Right cardiac atrium (tissue), 5 donors: ENCODE data around the gene C9orf78. TPM values are rescaled to one million over a fixed set of nuclear protein-coding genes. Genes with fewer than 3 reads are reported as not detected.

Experiments
- ATAC-seq, 2 donors: fragments of 200-7000 bp; cut with Tn5 transposase; one replicate each; pipeline versions ENCODE4 v1.8.0 to v1.9.1; 2020; ENCODE audit warnings: moderate library complexity in 2 of 2, mild to moderate bottlenecking in 1 of 2
- DNase-seq, 3 donors: peaks; one replicate each; pipeline ENCODE4 v3.0.0-alpha.2; 2020
- H3K27ac ChIP-seq: one replicate; pipeline ENCODE4 v1.5.1; 2013; ENCODE audit warnings: mild to moderate bottlenecking, low read length, control low read depth, moderate library complexity
- H3K27me3 ChIP-seq: one replicate; pipeline ENCODE4 v1.6.1; 2013; ENCODE audit not compliant: control insufficient read depth, insufficient read depth
- H3K4me1 ChIP-seq: one replicate; pipeline ENCODE4 v1.6.1; 2013; ENCODE audit warnings: low read length; ENCODE audit not compliant: control insufficient read depth, insufficient read depth
- H3K4me3 ChIP-seq: one replicate; pipeline ENCODE4 v1.5.1; 2013; ENCODE audit warnings: low read length, control low read depth
- H3K9me3 ChIP-seq: one replicate; pipeline ENCODE4 v1.6.1; 2013; ENCODE audit warnings: low read length; ENCODE audit not compliant: control insufficient read depth
- WGBS: extraction: QIAGEN DNeasy Blood & Tissue Kit; methylation state at CpG from one replicate; pipeline ENCODE4 v1.1.7; 2013; 5-methylcytosine and 5-hydroxymethylcytosine counted together
- intact Hi-C, 4 donors: fragments of 100-400 bp; cut with DNase I; formaldehyde crosslinking; loops; one replicate each; pipeline versions ENCODE4 v1.11.0 to v1.14.0; 2022 to 2023
- microRNA-seq, 2 donors: library from miRNA; unstranded; fragments of <30 nt; microRNA quantifications; one replicate each; pipeline ENCODE4 v1.2.0, GENCODE V29; 2020 to 2021
- polyA plus RNA-seq: library from polyadenylated mRNA; stranded (reverse); fragments of 200-250 nt; gene quantifications from one replicate; pipeline ENCODE4 v1.2.3, GENCODE V29; 2013
- total RNA-seq, 4 donors: library from RNA; stranded (reverse); fragmentation: NEBNext Ultra II Directional; extraction: Animal tissue kit (Norgen Biotek cat#: 25700); gene quantifications; one replicate each; pipeline ENCODE4 v1.2.1, GENCODE V29; 2021
- donor health status: healthy with polysubstance abuse.
- donor health status: DM: no; HTN: yes; CAD: no.
- donor health status: DM: no; HTN: no; CAD: no.
- donor health status: DM: no; HTN: yes; CAD: no; lungs with severe emphysema.
- donor health status: DM: yes; HTN: yes; CAD: no.

C9orf78 gene
- total and polyA plus RNA-seq, 5 donors, result 31.9 to 55.9 (median 34.4) TPM

DNA sequence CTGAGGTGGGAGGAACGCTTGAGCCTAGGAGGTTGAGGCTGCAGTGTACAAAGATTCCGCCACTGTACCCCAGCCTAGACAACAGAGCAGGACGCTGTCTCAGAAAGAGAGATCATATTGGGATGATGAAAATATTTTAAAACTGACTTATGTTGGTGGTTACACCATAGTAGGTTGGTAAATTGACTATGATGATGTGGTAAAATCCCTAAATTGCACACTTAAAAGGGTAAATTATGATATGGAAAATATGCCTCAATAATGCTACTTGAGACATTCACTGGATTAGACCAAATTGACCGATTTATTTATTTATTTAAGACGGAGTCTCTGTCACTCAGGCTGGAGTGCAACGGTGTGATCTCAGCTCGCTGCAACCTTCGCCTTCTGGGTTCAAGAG lies 53.9 kb downstream of the C9orf78 start:
- ATAC-seq (no peak), DNase-seq (no peak)
- no peak overlapping the region for H3K27ac ChIP-seq
- 81% methylated on average over 8 of the region's 8 CpGs for WGBS
- H3K27me3 ChIP-seq, result no peaks in the 10 kb centered on the region
- no peak overlapping the region for H3K4me3 ChIP-seq
- no peaks in the 10 kb centered on the region for H3K9me3 ChIP-seq
- no peaks in the 10 kb centered on the region for H3K4me1 ChIP-seq
- intact Hi-C loops, result loop anchor here (5.0 to 10.0 kb wide), 5 partner anchors 39 to 646 kb away; partner anchors contain the start of gene ASB6 (in 4 of the 4)

DNA sequence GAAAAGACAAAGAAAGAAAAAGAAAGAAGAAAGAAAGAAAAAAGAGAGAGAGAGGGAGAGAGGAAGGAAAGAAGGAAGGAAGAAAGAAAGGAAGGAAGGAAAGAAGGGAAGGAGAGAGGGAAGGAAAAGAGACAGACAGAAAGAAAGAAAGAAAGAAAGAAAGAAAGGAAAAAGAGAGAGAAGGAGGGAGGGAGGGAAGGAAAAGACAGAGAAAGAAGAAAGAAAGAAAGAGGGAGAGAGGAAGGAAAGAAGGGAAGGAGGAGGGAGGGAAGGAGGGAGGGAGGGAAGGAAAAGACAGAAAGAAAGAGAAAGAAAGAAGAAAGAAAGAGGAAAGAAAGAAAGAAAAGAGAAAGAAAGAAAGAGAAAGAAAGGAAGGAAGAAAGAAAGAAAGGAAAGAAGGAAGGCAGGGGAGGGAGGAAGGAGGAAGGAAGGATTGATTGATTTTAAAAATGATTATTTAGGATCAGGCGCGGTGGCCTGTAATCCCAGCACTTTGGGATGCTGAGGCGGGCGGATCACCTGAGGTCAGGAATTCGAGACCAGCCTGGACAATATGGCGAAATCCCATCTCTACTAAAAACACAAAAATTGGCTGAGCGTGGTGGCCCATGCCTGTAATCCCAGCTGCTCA lies 55.4 kb downstream of the C9orf78 start:
- intact Hi-C loops, result loop anchor here (5.0 to 10.0 kb wide), 5 partner anchors 37 to 645 kb away; partner anchors contain the start of gene ASB6 (in 4 of the 4)
- DNase-seq, result peak in 1 of 3 donors; percentile 10

DNA sequence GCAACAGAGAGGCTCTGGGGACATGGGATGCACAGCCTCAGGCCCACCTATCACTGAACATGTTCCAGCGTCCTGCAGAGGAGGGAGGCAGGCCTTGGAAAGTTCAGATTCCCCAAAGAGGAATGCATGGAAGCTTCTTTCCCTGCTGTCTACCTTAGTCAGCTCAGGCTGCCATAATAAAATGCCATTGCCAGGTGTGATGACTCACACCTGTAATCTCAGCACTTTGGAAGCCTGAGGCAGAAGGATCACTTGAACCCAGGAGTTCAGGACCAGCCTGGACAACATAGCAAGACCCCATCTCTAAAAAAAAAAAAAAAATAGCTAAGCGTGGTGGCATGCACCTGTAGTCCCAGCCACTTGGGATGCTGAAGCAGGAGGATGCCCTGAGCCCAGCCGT lies 56.6 kb downstream of the C9orf78 start:
- intact Hi-C loops, result no loop called here
- no peak for DNase-seq
- no peaks in the 10 kb centered on the region for H3K4me1 ChIP-seq
- WGBS, result 81% methylated on average over 3 of the region's 3 CpGs
- H3K27ac ChIP-seq, result no peak overlapping the region
- no peak for ATAC-seq
- no peaks in the 10 kb centered on the region for H3K27me3 ChIP-seq
- H3K4me3 ChIP-seq, result no peak overlapping the region
- no peaks in the 10 kb centered on the region for H3K9me3 ChIP-seq

More for the DNA sequence above, 55.4 kb downstream of the C9orf78 start:
- no peaks in the 10 kb centered on the region for H3K9me3 ChIP-seq
- ATAC-seq, result no peak
- H3K27me3 ChIP-seq, result no peaks in the 10 kb centered on the region
- H3K4me3 ChIP-seq, result no peak overlapping the region
- H3K4me1 ChIP-seq, result no peaks in the 10 kb centered on the region
- no peak overlapping the region for H3K27ac ChIP-seq
- WGBS, result 92% methylated on average over 7 of the region's 7 CpGs

DNA sequence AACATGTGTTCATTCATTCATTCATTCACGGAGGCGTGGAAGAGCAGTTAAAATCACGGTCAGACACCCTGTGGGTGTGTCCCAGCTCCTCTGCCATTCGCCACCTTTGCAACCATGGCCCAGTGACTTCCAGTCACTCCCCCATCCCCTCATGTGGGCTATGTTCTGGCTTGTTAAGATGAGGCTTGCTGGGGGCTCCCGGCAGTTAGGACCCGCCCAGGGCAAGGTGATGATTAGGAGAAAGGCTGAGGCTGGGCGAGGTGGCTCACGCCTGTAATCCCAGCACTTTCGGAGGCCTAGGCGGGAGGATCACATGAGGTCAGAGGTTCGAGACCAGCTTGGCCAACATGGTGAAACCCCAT lies 57.3 kb downstream of the C9orf78 start:
- no peak for ATAC-seq
- H3K27me3 ChIP-seq, result no peaks in the 10 kb centered on the region
- 62% methylated on average over 11 of the region's 11 CpGs for WGBS
- no peak for DNase-seq
- H3K27ac ChIP-seq, result peak overlapping the region; percentile 25
- no peak overlapping the region for H3K4me3 ChIP-seq
- intact Hi-C loops, result no loop called here
- no peaks in the 10 kb centered on the region for H3K4me1 ChIP-seq
- no peaks in the 10 kb centered on the region for H3K9me3 ChIP-seq

Small RNA genes within 50 kb of the gene (microRNA-seq; reads per million reads assigned to microRNA genes)
- 0 reads per million in 2 donors for gene MIR6855

Other genes with a start within 250 kb of the C9orf78 start
- gene C9orf50, start 214.2 kb downstream of the C9orf78 start, total RNA-seq, result under 1 TPM in 1 of 4 donors, not detected in 3; 0.20 TPM
- not detected for gene C9orf50, start 214.2 kb downstream of the C9orf78 start, polyA plus RNA-seq
- gene NTMT1, start 209.1 kb downstream of the C9orf78 start, total RNA-seq, result 10 to 100 TPM; 45.0 to 55.2 (median 48.6) TPM
- 78.1 TPM for gene NTMT1, start 209.1 kb downstream of the C9orf78 start, polyA plus RNA-seq
- gene ASB6, start 193.1 kb downstream of the C9orf78 start, total RNA-seq, result 10 to 100 TPM in 3 of 4 donors, 1 to 10 TPM in 1; 9.1 to 10.7 (median 10.2) TPM
- gene ASB6, start 193.1 kb downstream of the C9orf78 start, polyA plus RNA-seq, result 9.8 TPM
- 1 to 10 TPM; 1.8 to 5.7 (median 3.7) TPM for gene PRRX2, start 169.6 kb downstream of the C9orf78 start, total RNA-seq
- 2.6 TPM for gene PRRX2, start 169.6 kb downstream of the C9orf78 start, polyA plus RNA-seq
- 1 to 10 TPM; 1.9 to 9.6 (median 6.1) TPM for gene PTGES, start 82.2 kb downstream of the C9orf78 start, total RNA-seq
- 3.7 TPM for gene PTGES, start 82.2 kb downstream of the C9orf78 start, polyA plus RNA-seq
- 10 to 100 TPM in 2 of 4 donors, 1 to 10 TPM in 2; 8.8 to 12.2 (median 10.6) TPM for gene TOR1B, start 32.1 kb downstream of the C9orf78 start, total RNA-seq
- 10.0 TPM for gene TOR1B, start 32.1 kb downstream of the C9orf78 start, polyA plus RNA-seq
- 10 to 100 TPM; 18.0 to 22.4 (median 19.6) TPM for gene TOR1A, start 11.1 kb downstream of the C9orf78 start, total RNA-seq
- 16.1 TPM for gene TOR1A, start 11.1 kb downstream of the C9orf78 start, polyA plus RNA-seq
- 10 to 100 TPM; 15.3 to 18.4 (median 16.7) TPM for gene USP20, start 183 bp upstream of the C9orf78 start, total RNA-seq
- gene USP20, start 183 bp upstream of the C9orf78 start, polyA plus RNA-seq, result 12.9 TPM
- gene FNBP1, start 207.9 kb upstream of the C9orf78 start, total RNA-seq, result 10 to 100 TPM; 26.2 to 27.5 (median 26.6) TPM
- gene FNBP1, start 207.9 kb upstream of the C9orf78 start, polyA plus RNA-seq, result 10.8 TPM
- 10 to 100 TPM; 23.2 to 29.5 (median 24.0) TPM for gene GPR107, start 218.6 kb upstream of the C9orf78 start, total RNA-seq
- gene GPR107, start 218.6 kb upstream of the C9orf78 start, polyA plus RNA-seq, result 13.1 TPM